Mesendoderm (in vitro differentiated cells): ENCODE measurements around the gene WNT4.

Experiments
- DNase-seq: peaks from one replicate; pipeline ENCODE4 v3.0.0; 2013
- H2AK5ac ChIP-seq: 2 replicates; pipeline ENCODE4 v1.6.1; 2013; ENCODE audit warnings: low read length, inconsistent platforms
- H2BK120ac ChIP-seq: 2 replicates; pipeline ENCODE4 v1.6.1; 2013; ENCODE audit warnings: low read depth, mild to moderate bottlenecking, low read length, moderate library complexity, mixed read lengths
- H2BK15ac ChIP-seq: replicated peaks from 2 replicates; pipeline ENCODE4 v1.6.1; 2013; ENCODE audit warnings: low read depth, mild to moderate bottlenecking, moderate library complexity
- H2BK5ac ChIP-seq: 2 replicates; pipeline ENCODE4 v1.6.1; 2013; ENCODE audit warnings: low read length, inconsistent platforms
- H3K18ac ChIP-seq: 2 replicates; pipeline ENCODE4 v1.6.1; 2013; ENCODE audit warnings: mild to moderate bottlenecking, low read length, mixed read lengths
- H3K23ac ChIP-seq: one replicate; pipeline ENCODE4 v1.6.1; 2013; ENCODE audit warnings: low read length
- H3K27ac ChIP-seq: 2 replicates; pipeline ENCODE4 v1.5.1; 2013; ENCODE audit warnings: low read depth, mild to moderate bottlenecking, inconsistent platforms, low read length, moderate library complexity
- H3K27me3 ChIP-seq: 2 replicates; pipeline ENCODE4 v1.6.1; 2013; ENCODE audit warnings: low read length, control low read depth, mild to moderate bottlenecking, inconsistent platforms; ENCODE audit not compliant: insufficient read depth, poor library complexity
- H3K36me3 ChIP-seq: 2 replicates; pipeline ENCODE4 v1.6.1; 2013; ENCODE audit warnings: low read length, inconsistent platforms; ENCODE audit not compliant: control insufficient read depth, insufficient read depth
- H3K4ac ChIP-seq: one replicate; pipeline ENCODE4 v1.6.1; 2013; ENCODE audit warnings: low read depth, mild to moderate bottlenecking, low read length, moderate library complexity
- H3K4me1 ChIP-seq: 2 replicates; pipeline ENCODE4 v1.6.1; 2013; ENCODE audit warnings: low read depth, low read length, inconsistent platforms; ENCODE audit not compliant: control insufficient read depth
- H3K4me2 ChIP-seq: 2 replicates; pipeline ENCODE4 v1.6.1; 2013; ENCODE audit warnings: low read length
- H3K4me3 ChIP-seq: 2 replicates; pipeline ENCODE4 v1.5.1; 2013; ENCODE audit warnings: mild to moderate bottlenecking, low read length
- H3K56ac ChIP-seq: one replicate; pipeline ENCODE4 v1.6.1; 2013; ENCODE audit warnings: low read length
- H3K79me1 ChIP-seq: 2 replicates; pipeline ENCODE4 v1.6.1; 2013; ENCODE audit warnings: low read length, inconsistent platforms
- H3K79me2 ChIP-seq: 2 replicates; pipeline ENCODE4 v1.6.1; 2013; ENCODE audit warnings: mild to moderate bottlenecking, low read length; ENCODE audit not compliant: control insufficient read depth, insufficient read depth
- H3K9ac ChIP-seq: 2 replicates; pipeline ENCODE4 v1.6.1; 2013; ENCODE audit warnings: low read length, inconsistent platforms
- H4K5ac ChIP-seq: one replicate; pipeline ENCODE4 v1.6.1; 2013; ENCODE audit warnings: low read length
- H4K8ac ChIP-seq: one replicate; pipeline ENCODE4 v1.6.1; 2013; ENCODE audit warnings: low read depth, mild to moderate bottlenecking, control low read depth, low read length, moderate library complexity
- WGBS: extraction: QIAGEN DNeasy Blood & Tissue Kit; methylation state at CpG from one replicate; pipeline ENCODE4 v1.1.7; 2013; ENCODE audit warnings: low lambda C conversion rate, missing lambda C conversion rate; ENCODE audit not compliant: insufficient coverage; ENCODE audit errors: extremely low coverage; 5-methylcytosine and 5-hydroxymethylcytosine counted together

The WNT4 gene

GRCh38 chr1:22127731-22128130 is 15.2 kb downstream of the WNT4 start:
- H3K4me3 ChIP-seq: no peak overlapping the region
- H3K9ac ChIP-seq: no peak overlapping the region
- H2BK15ac ChIP-seq: no peak overlapping the region
- no peak overlapping the region for H2AK5ac ChIP-seq
- no peak overlapping the region for H3K4me2 ChIP-seq
- H4K8ac ChIP-seq: no peak overlapping the region
- no peak overlapping the region for H2BK120ac ChIP-seq
- H3K4ac ChIP-seq: no peak overlapping the region
- H4K5ac ChIP-seq: no peak overlapping the region
- no peaks in the 10 kb centered on the region for H3K36me3 ChIP-seq
- no peak overlapping the region for H3K27ac ChIP-seq
- no peak overlapping the region for H3K56ac ChIP-seq
- H3K4me1 ChIP-seq: no peaks in the 10 kb centered on the region
- no peak overlapping the region for H3K23ac ChIP-seq
- DNase-seq: no peak
- no peaks in the 10 kb centered on the region for H3K79me1 ChIP-seq
- H3K79me2 ChIP-seq: no peaks in the 10 kb centered on the region
- no CpG with 5 or more reads among the region's 3 CpGs for WGBS
- H3K27me3 ChIP-seq: no peaks in the 10 kb centered on the region
- no peak overlapping the region for H3K18ac ChIP-seq
- H2BK5ac ChIP-seq: no peak overlapping the region

GRCh38 chr1:22127248-22127647 is 15.6 kb downstream of the WNT4 start:
- no peak overlapping the region for H2BK15ac ChIP-seq
- H2BK120ac ChIP-seq: no peak overlapping the region
- no peak overlapping the region for H3K4me3 ChIP-seq
- H3K18ac ChIP-seq: no peak overlapping the region
- no CpG with 5 or more reads among the region's 6 CpGs for WGBS
- no peak overlapping the region for H2BK5ac ChIP-seq
- no peaks in the 10 kb centered on the region for H3K36me3 ChIP-seq
- H3K4ac ChIP-seq: no peak overlapping the region
- H2AK5ac ChIP-seq: no peak overlapping the region
- H3K56ac ChIP-seq: no peak overlapping the region
- H3K9ac ChIP-seq: no peak overlapping the region
- H3K27ac ChIP-seq: no peak overlapping the region
- H3K4me1 ChIP-seq: no peaks in the 10 kb centered on the region
- no peak overlapping the region for H3K23ac ChIP-seq
- H4K5ac ChIP-seq: no peak overlapping the region
- H4K8ac ChIP-seq: no peak overlapping the region
- no peak for DNase-seq
- H3K4me2 ChIP-seq: no peak overlapping the region
- no peaks in the 10 kb centered on the region for H3K79me1 ChIP-seq
- H3K79me2 ChIP-seq: no peaks in the 10 kb centered on the region
- no peaks in the 10 kb centered on the region for H3K27me3 ChIP-seq

- H2BK120ac ChIP-seq: no peak overlapping the region
- no peak overlapping the region for H4K5ac ChIP-seq
- no peaks in the 10 kb centered on the region for H3K79me1 ChIP-seq
- no peaks in the 10 kb centered on the region for H3K4me1 ChIP-seq
- no peak overlapping the region for H3K56ac ChIP-seq
- no peaks in the 10 kb centered on the region for H3K27me3 ChIP-seq
- H2BK15ac ChIP-seq: no peak overlapping the region
- no peaks in the 10 kb centered on the region for H3K79me2 ChIP-seq
- no peak overlapping the region for H3K27ac ChIP-seq
- no peak overlapping the region for H3K23ac ChIP-seq
- H3K18ac ChIP-seq: no peak overlapping the region
- no peak for DNase-seq
- H4K8ac ChIP-seq: no peak overlapping the region
- no peak overlapping the region for H3K4me2 ChIP-seq
- H2AK5ac ChIP-seq: no peak overlapping the region
- no peak overlapping the region for H2BK5ac ChIP-seq
- H3K9ac ChIP-seq: no peak overlapping the region
- no CpG with 5 or more reads among the region's 12 CpGs for WGBS
- no peaks in the 10 kb centered on the region for H3K36me3 ChIP-seq
- no peak overlapping the region for H3K4ac ChIP-seq
- H3K4me3 ChIP-seq: no peak overlapping the region
Observed at GRCh38 chr1:22126531-22126930, 16.4 kb downstream of the WNT4 start.

GRCh38 chr1:22124592-22125229 is 18.2 kb downstream of the WNT4 start:
- no peak overlapping the region for H3K18ac ChIP-seq
- H2BK120ac ChIP-seq: no peak overlapping the region
- no peaks in the 10 kb centered on the region for H3K27me3 ChIP-seq
- no peak overlapping the region for H3K27ac ChIP-seq
- no CpG with 5 or more reads among the region's 8 CpGs for whole genome bisulfite sequencing
- H3K4me1 ChIP-seq: no peaks in the 10 kb centered on the region
- H4K5ac ChIP-seq: no peak overlapping the region
- no peak overlapping the region for H3K4me3 ChIP-seq
- no peak overlapping the region for H3K4ac ChIP-seq
- H3K23ac ChIP-seq: peak overlapping the region; percentile 31
- no peak overlapping the region for H3K9ac ChIP-seq
- H3K4me2 ChIP-seq: no peak overlapping the region
- no peaks in the 10 kb centered on the region for H3K79me1 ChIP-seq
- no peak overlapping the region for H2BK15ac ChIP-seq
- H4K8ac ChIP-seq: no peak overlapping the region
- DNase-seq: no peak
- H2BK5ac ChIP-seq: no peak overlapping the region
- H3K56ac ChIP-seq: no peak overlapping the region
- H3K36me3 ChIP-seq: no peaks in the 10 kb centered on the region
- H3K79me2 ChIP-seq: no peaks in the 10 kb centered on the region
- H2AK5ac ChIP-seq: no peak overlapping the region

- Histone ChIP-seq H3K4me3 (no peak overlapping the region), H3K23ac (no peak overlapping the region), H4K8ac (no peak overlapping the region), H3K79me1 (no peaks in the 10 kb centered on the region), H3K56ac (no peak overlapping the region), H3K79me2 (no peaks in the 10 kb centered on the region), H3K4me1 (no peaks in the 10 kb centered on the region), H3K4me2 (no peak overlapping the region), H4K5ac (no peak overlapping the region), H3K27me3 (no peaks in the 10 kb centered on the region), H3K36me3 (no peaks in the 10 kb centered on the region), H2BK15ac (no peak overlapping the region), H3K9ac (no peak overlapping the region), H2AK5ac (no peak overlapping the region), H3K18ac (no peak overlapping the region), H3K4ac (no peak overlapping the region), H3K27ac (no peak overlapping the region), H2BK120ac (no peak overlapping the region), H2BK5ac (no peak overlapping the region)
- DNase-seq: no peak
- no CpG with 5 or more reads among the region's 9 CpGs for WGBS
Observed at GRCh38 chr1:22123901-22124404, 18.9 kb downstream of the WNT4 start.

- no peak overlapping the region for H3K18ac ChIP-seq
- H3K36me3 ChIP-seq: no peaks in the 10 kb centered on the region
- H3K4me3 ChIP-seq: no peak overlapping the region
- no peak overlapping the region for H2AK5ac ChIP-seq
- H3K56ac ChIP-seq: no peak overlapping the region
- H3K79me1 ChIP-seq: no peaks in the 10 kb centered on the region
- no peak overlapping the region for H4K8ac ChIP-seq
- H2BK5ac ChIP-seq: no peak overlapping the region
- no peak overlapping the region for H3K4ac ChIP-seq
- H3K4me1 ChIP-seq: no peaks in the 10 kb centered on the region
- H4K5ac ChIP-seq: no peak overlapping the region
- no peak overlapping the region for H3K4me2 ChIP-seq
- H3K27me3 ChIP-seq: no peaks in the 10 kb centered on the region
- no peak overlapping the region for H3K27ac ChIP-seq
- H2BK120ac ChIP-seq: no peak overlapping the region
- H2BK15ac ChIP-seq: no peak overlapping the region
- no peak overlapping the region for H3K23ac ChIP-seq
- no peaks in the 10 kb centered on the region for H3K79me2 ChIP-seq
- DNase-seq: peak; percentile 66
- WGBS: no CpG with 5 or more reads among the region's 8 CpGs
- no peak overlapping the region for H3K9ac ChIP-seq
Observed at GRCh38 chr1:22123071-22123390, 19.9 kb downstream of the WNT4 start.
